Measurements from ENCODE around the gene CEP63.

DNA sequence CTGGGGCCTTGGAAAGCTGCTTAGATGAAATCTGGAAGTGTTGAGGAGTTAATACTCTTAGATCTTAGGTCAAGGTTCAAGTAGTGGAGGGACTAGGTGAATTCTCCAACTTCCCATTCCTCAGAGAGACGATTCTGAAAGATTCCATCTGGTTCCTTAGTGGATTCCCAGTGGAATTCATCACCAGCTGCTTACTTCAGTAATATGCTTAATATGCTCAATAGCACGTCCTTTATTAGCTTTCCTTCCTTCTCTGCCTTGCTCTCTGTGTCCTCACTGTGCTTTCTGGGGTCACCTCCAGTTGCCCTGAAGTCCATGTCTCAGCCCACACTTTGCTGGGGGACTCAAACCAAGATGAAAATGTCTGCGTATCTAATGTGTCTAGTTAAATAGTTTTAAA is 31.0 kb downstream of the CEP63 start:
- TF ChIP-seq CTCF (IDR thresholded peaks at IDR 0.05), result no peak
- TF ChIP-seq POLR2A (IDR thresholded peaks at IDR 0.05), result no peak
